NCI-H2196 treated with DMSO at 0.1 percent for 48 hours (cell line): Measurements from ENCODE around the gene C11orf54.

Experiments used
- DNase-seq: peaks from one replicate; lab custom pipeline; 2025; ENCODE audit not compliant: unreplicated experiment; lab: John Stamatoyannopoulos, UW

Gene C11orf54

GRCh38 chr11:93741094-93741881 lies at the start of gene C11orf54, which contains the start of gene TAF1D:
Gene C11orf54, plus strand, starts transcription at chr11:93741672. Its CDS starts 5,722 bp downstream, at chr11:93747394.
Gene TAF1D, minus strand, starts transcription at chr11:93741495. Its CDS starts 2,191 bp downstream, at chr11:93739304.
- peak; percentile 94 for DNase-seq

DNA sequence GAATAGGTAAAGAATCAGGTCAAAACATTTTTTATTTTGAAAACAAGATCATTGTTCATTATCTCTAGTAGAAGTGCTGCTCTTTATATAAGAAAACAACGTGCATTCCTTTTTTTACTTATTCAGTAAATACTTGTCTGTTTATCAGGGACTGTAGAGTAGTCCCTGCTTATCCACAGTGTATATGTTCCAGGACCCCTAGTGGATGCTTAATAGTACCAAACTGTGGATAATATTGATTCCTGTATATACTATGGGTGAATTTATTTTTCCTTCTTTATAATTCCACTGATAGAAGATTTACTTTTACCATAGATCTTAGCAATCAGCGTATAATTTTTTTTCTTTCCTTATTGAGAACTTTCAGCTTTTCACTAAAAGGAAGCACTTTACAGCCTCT lies 47.4 kb upstream of the C11orf54 start:
- no peak for DNase-seq

- DNase-seq = no peak
Measured at GRCh38 chr11:93694557-93694956, 46.9 kb upstream of the C11orf54 start.

DNA sequence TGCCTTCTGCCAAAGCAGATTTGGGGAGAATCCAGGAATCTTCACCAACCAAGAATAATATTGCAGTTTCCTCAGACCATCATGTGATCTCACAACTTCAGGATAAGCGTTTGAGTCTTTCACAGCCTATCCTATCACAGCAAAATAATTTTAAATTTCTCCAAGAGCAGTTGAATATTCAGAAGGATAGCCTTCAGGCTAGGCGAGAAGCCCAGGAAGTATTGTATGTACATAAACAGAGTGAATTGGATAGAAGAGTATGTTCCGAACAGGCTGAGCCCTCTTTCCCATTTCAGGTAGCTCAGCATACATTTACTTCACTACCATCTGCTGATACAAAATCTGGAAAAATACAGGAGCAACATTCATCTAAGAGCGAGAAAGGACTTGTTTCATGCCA lies 43.9 kb upstream of the C11orf54 start:
- DNase-seq = no peak

DNA sequence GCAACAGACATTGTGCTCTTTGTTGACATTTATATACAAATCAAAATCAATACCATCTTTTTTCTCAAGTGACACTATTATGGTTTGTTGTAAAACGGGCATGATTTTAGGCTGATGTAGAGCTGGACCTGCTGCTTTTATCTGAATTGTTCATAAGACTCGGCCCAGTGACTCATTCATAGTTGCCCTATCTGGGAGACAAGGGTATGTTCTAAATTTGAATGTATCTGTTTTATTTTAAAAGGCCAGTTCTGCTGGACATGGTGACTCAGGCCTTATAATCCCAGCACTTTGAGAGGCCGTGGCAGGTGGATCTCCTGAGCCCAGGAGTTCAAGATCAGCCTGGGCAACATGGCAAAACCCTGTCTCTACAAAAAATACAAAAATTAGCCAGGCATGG lies 40.6 kb upstream of the C11orf54 start:
- DNase-seq = no peak

DNA sequence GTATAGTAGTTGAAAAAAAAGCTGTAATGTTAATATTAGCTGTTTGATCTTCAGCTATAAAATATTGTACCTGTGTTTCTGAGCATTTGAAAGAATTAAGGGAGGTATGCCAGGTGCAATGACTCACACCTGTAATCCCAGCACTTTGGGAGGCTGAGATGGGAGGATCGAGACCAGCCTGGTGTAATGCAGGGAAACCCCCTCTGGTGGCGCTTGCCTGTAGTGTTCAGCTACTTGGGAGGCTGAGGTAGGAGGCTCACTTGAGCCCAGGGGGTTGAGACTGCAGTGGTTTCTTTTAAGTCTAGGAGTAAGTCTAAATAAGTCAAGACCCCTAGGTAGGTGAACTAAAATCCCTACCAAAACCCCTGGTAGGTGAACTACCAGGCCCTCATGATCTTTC lies 37.2 kb upstream of the C11orf54 start:
- DNase-seq = no peak

- DNase-seq = no peak
Measured at GRCh38 chr11:93710239-93710638, 31.2 kb upstream of the C11orf54 start.

DNA sequence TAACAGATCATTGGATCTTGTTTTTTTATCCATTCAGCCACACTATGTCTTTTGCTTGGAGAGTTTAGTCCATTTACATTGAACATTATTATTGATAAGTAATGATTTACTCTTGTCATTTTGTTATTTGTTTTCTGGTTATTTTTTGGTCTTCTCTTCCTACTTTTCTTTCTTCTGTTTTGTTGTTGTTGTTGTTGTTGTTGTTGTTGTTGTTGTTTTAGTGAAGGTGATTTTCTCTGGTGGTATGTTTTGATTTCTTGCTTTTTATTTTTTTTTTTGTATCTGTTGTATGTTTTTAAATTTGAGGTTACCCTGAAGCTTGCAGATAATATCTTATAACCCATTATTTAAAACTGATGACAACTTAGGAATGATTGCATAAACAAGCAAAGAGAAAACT lies 28.8 kb upstream of the C11orf54 start:
- DNase-seq = no peak

DNA sequence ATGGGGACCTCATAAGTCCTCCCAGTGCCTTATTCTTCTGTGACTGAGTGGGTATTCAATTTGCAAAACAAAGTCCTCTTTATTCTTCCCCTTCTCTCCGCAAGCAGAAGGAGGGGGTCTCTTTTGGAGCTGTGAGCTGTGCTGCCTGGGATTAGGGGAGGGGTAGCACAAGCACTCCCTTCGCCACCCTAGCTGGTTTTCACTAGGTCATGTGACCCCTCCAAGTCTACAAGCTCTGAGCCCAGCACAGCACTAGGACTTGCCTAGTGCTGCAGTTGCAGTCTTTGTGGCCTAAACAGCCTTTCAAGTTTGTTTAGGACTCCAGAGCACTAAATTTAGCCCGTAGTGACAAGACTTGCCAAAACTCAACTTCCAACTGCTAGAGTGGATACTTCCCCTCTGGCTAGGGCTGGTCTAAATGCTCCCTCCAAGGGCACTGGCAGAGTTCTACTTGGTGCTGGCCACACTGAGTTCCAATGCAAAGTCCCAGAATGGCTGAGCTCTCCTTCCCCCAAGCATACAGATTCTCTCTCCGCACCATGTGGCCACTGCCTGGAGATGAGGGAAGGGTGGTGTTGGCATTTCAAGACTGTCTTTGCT lies 25.6 kb upstream of the C11orf54 start:
- no peak for DNase-seq

- no peak for DNase-seq
Measured at GRCh38 chr11:93717501-93717900, 24.0 kb upstream of the C11orf54 start.

DNA sequence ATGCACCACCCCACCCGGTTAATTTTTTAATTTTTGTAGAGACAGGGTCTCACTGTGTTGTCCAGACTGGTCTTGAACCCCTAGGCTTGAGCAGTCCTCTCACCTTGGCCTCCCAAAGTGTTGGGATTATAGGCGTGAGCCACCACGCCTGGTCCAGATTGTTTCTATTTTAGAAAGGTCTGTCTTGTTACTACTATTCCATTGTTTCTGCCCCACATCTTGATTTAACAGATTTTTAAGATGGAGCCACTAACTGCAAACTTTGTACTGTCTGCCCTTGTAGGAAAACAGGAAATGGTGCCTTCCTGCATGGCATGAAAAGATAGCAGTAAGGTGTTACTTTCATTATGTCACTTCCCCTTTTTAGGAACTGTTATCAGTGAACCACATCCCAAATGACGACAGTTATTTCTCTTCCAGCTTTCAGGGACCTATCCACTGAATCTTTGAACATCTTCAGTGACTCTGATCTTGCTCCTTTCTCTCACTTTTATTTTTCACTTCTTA lies 23.4 kb upstream of the C11orf54 start:
- no peak for DNase-seq

DNA sequence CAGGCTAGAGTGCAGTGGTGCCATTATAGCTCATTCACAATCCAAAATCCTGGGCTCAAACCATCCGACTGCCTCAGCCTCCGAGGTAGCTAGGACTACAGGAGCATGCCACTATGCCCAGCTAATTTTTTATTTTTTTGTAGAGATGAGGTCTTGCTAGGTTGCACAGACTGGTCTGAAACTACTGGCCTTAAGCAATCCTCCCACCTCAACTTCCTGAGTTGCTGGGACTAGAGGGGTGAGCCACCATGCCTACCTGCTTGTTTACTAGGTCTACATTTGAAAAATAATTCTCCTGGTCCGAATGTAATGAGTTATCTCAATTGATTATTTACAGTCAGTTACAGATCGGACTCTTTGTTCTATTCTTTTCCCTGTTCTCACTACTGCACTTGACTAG lies 22.2 kb upstream of the C11orf54 start:
- no peak for DNase-seq

GRCh38 chr11:93720522-93720921 lies 20.9 kb upstream of the C11orf54 start:
- no peak for DNase-seq

DNA sequence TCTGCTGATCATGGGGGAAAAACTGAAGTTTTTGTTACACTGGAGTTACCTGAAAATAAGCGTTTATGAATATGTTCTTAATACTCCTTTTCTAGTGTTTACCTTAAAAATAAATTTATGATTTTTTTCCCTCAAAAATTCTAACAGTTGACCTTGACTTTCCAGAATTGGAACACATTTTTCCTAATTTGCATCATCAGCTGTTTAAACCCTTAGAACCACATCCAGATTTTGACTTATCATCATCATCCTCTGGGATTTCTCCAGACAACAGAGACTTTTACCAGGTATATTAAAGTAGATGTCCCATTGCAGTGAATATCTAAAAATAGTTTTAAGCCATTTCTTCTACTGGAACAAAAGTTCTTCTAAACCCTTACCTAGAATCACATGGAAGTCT lies 17.4 kb upstream of the C11orf54 start:
- no peak for DNase-seq

DNA sequence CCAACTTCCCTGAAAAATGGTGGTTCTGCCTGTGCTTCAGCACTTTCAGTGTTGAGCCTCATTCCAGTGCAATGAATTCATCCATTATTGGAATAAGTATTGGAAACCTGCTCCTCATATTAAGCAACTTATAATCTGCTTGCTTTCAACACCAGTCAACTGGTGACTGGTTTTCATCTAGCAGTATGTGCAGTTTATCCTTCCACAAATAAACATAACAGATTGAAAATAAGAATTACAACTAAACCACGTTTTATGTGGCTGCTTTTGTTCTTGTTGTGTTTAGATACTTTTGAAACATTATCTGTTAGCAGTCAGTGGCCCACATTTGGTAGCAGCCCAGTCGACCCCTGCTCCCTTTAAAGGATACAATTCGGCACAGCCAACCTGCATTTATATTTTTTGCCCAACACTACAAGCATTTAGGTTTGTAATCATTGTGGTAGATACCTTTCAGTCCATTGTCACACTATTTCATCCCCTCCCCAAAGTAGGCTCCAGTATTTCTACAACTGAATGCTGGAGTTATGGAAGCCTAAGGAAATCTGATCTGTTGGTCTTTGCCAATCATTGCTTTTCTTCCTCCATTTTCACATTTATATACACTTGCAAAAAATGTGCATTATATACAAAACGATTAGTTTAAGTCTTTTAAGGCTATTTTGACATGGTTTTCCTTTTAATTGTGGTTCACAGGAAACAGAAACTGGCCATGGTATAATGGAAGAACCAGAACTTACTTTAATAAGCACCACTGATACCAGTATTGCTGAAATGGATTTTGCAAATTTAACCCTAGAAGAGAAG lies 13.3 kb upstream of the C11orf54 start:
- no peak for DNase-seq

- DNase-seq = no peak
Measured at GRCh38 chr11:93728792-93729128, 12.7 kb upstream of the C11orf54 start.

DNA sequence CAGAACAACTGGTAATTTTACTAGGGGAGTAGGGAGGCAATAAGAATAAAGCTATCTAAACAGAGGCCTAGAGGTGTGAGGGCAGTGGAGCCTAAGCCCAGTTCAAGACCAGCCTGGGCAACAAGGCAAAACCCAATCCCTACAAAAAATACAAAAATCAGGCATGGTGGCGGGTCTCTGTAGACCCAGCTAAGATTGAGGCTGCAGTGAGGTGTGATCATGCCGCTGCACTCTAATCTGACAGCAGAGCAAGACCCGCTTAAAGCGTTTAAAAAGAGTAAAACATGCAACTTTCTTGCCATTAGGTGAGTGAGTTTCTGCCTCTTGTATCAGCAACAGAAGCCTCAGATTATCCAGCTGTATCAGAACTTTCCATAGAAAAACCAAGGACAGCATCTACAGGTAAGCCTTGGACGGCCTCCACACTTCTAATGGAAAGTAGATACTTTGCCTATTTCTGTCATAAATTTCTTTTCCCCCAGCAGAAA lies 12.3 kb upstream of the C11orf54 start:
- no peak for DNase-seq

- DNase-seq = no peak
Measured at GRCh38 chr11:93730108-93731107, 11.1 kb upstream of the C11orf54 start.

GRCh38 chr11:93732237-93732892 lies 9.1 kb upstream of the C11orf54 start:
- no peak for DNase-seq

- no peak for DNase-seq
Measured at GRCh38 chr11:93733474-93733873, 8.0 kb upstream of the C11orf54 start.
